Mesendoderm (in vitro differentiated cells): ENCODE results near the gene SLC25A48. TPM values are rescaled to one million over a fixed set of nuclear protein-coding genes. Genes with fewer than 3 reads are reported as not detected.

ENCODE experiments used
- small RNA-seq: library from polyadenylated mRNA; stranded (forward); fragments of <200 nt; extraction: miRNeasy Mini kit (QIAGEN cat#:217004); gene quantifications from one replicate; pipeline ENCODE3, GENCODE V24; 2013; ENCODE audit not compliant: insufficient read depth

The SLC25A48 gene

Small RNAs within 50 kb of the gene (small RNA-seq; reads per million reads assigned to genes)
- not detected for gene MIR5692C1
